SJCRH30 (cell line): Measurements from ENCODE around the gene CPTP. TPM values are rescaled to one million over a fixed set of nuclear protein-coding genes. Genes with fewer than 3 reads are reported as not detected.
A peak's percentile ranks its signal among the peaks of the same experiment; 100 is the strongest.

Experiments used
- DNase-seq, 2 experiments: peaks; one replicate each; pipeline ENCODE4 v3.0.0-alpha.2; 2015 to 2020
- H3K27ac ChIP-seq: fragments of 250-450 bp; sonication (Bioruptor Pico); 2 replicates; pipeline ENCODE4 v1.5.1; 2020; ENCODE audit warnings: mild to moderate bottlenecking, moderate library complexity
- H3K27me3 ChIP-seq: fragments of 250-450 bp; sonication (Bioruptor Pico); 2 replicates; pipeline ENCODE4 v1.5.1; 2020; ENCODE audit warnings: mild to moderate bottlenecking, moderate library complexity
- H3K36me3 ChIP-seq: fragments of 250-450 bp; sonication (Bioruptor Pico); 2 replicates; pipeline ENCODE4 v1.5.1; 2020; ENCODE audit warnings: mild to moderate bottlenecking, moderate library complexity
- H3K4me1 ChIP-seq: fragments of 250-450 bp; sonication (Bioruptor Pico); 2 replicates; pipeline ENCODE4 v1.5.1; 2020; ENCODE audit warnings: mild to moderate bottlenecking, moderate library complexity
- H3K4me3 ChIP-seq: fragments of 250-450 bp; sonication (Bioruptor Pico); 2 replicates; pipeline ENCODE4 v1.5.1; 2020; ENCODE audit warnings: mild to moderate bottlenecking, moderate library complexity
- H3K9me3 ChIP-seq: fragments of 250-450 bp; sonication (Bioruptor Pico); replicated peaks from 2 replicates; pipeline ENCODE4 v1.5.1; 2020; ENCODE audit warnings: mild to moderate bottlenecking, moderate library complexity
- total RNA-seq: library from RNA; depleted of rRNA; stranded (reverse); fragments of >200 nt; shearing (Covaris generic); gene quantifications from 2 replicates; pipeline ENCODE4 v1.2.3, GENCODE V29; 2014

Gene CPTP
- total RNA-seq, 1 experiment from 2014 or later: 22.1 TPM

- Histone ChIP-seq H3K4me3 (no peak overlapping the region), H3K36me3 (peaks cover 63% of the 10 kb centered on the region), H3K27me3 (no peaks in the 10 kb centered on the region), H3K4me1 (peaks cover 18% of the 10 kb centered on the region), H3K27ac (no peak overlapping the region), H3K9me3 (no peaks in the 10 kb centered on the region)
- no peak for DNase-seq
Observed at GRCh38 chr1:1317420-1317819, 7.2 kb upstream of the CPTP start.

- H3K36me3 ChIP-seq: peaks cover 55% of the 10 kb centered on the region
- no peak overlapping the region for H3K27ac ChIP-seq
- DNase-seq: peak; percentile 71 to 79
Observed at GRCh38 chr1:1318131-1318652, 6.4 kb upstream of the CPTP start.

GRCh38 chr1:1318777-1319645, 5.6 kb upstream of the CPTP start:
- Histone ChIP-seq H3K36me3 (peaks cover 47% of the 10 kb centered on the region), H3K4me3 (no peak overlapping the region), H3K9me3 (no peaks in the 10 kb centered on the region), H3K27ac (no peak overlapping the region), H3K4me1 (peaks cover 18% of the 10 kb centered on the region), H3K27me3 (no peaks in the 10 kb centered on the region)
- DNase-seq: no peak

More at GRCh38 chr1:1318131-1318652, 6.4 kb upstream of the CPTP start:
- Histone ChIP-seq H3K4me1 (peaks cover 18% of the 10 kb centered on the region), H3K27me3 (no peaks in the 10 kb centered on the region), H3K4me3 (no peak overlapping the region), H3K9me3 (no peaks in the 10 kb centered on the region)

- peaks cover 18% of the 10 kb centered on the region for H3K4me1 ChIP-seq
- H3K27ac ChIP-seq: no peak overlapping the region
- peaks cover 41% of the 10 kb centered on the region for H3K36me3 ChIP-seq
- no peaks in the 10 kb centered on the region for H3K27me3 ChIP-seq
- DNase-seq: no peak
- H3K4me3 ChIP-seq: no peak overlapping the region
- H3K9me3 ChIP-seq: no peaks in the 10 kb centered on the region
Observed at GRCh38 chr1:1319646-1319941, 5.0 kb upstream of the CPTP start.

GRCh38 chr1:1320666-1321448, 3.7 kb upstream of the CPTP start:
- Histone ChIP-seq H3K4me3 (no peak overlapping the region), H3K9me3 (no peaks in the 10 kb centered on the region), H3K36me3 (peaks cover 32% of the 10 kb centered on the region), H3K27ac (no peak overlapping the region), H3K4me1 (peaks cover 24% of the 10 kb centered on the region), H3K27me3 (no peaks in the 10 kb centered on the region)
- DNase-seq: no peak

- Histone ChIP-seq H3K9me3 (no peaks in the 10 kb centered on the region), H3K36me3 (peaks cover 26% of the 10 kb centered on the region), H3K4me1 (peaks cover 24% of the 10 kb centered on the region), H3K4me3 (no peak overlapping the region), H3K27me3 (no peaks in the 10 kb centered on the region), H3K27ac (no peak overlapping the region)
- no peak for DNase-seq
Observed at GRCh38 chr1:1321477-1321876, 3.1 kb upstream of the CPTP start.

- H3K9me3 ChIP-seq: no peaks in the 10 kb centered on the region
- no peaks in the 10 kb centered on the region for H3K27me3 ChIP-seq
- peaks cover 17% of the 10 kb centered on the region for H3K36me3 ChIP-seq
- no peak for DNase-seq
- no peak overlapping the region for H3K4me3 ChIP-seq
- H3K27ac ChIP-seq: no peak overlapping the region
- peaks cover 23% of the 10 kb centered on the region for H3K4me1 ChIP-seq
Observed at GRCh38 chr1:1322418-1322817, 2.2 kb upstream of the CPTP start.

GRCh38 chr1:1322952-1323351, 1.6 kb upstream of the CPTP start:
- Histone ChIP-seq H3K27me3 (no peaks in the 10 kb centered on the region), H3K4me1 (peaks cover 17% of the 10 kb centered on the region), H3K9me3 (no peaks in the 10 kb centered on the region), H3K36me3 (peaks cover 12% of the 10 kb centered on the region), H3K4me3 (no peak overlapping the region), H3K27ac (no peak overlapping the region)
- DNase-seq: no peak

GRCh38 chr1:1324084-1324523, 498 bp upstream of the CPTP start:
- H3K4me3 ChIP-seq: peak overlapping the region; percentile 100
- no peaks in the 10 kb centered on the region for H3K27me3 ChIP-seq
- no peaks in the 10 kb centered on the region for H3K9me3 ChIP-seq
- H3K27ac ChIP-seq: peak overlapping the region; percentile 60
- H3K36me3 ChIP-seq: peaks cover 2% of the 10 kb centered on the region
- DNase-seq: no peak
- H3K4me1 ChIP-seq: peaks cover 6% of the 10 kb centered on the region; the same call in 1 of the 2 replicates

GRCh38 chr1:1325288-1326074, 879 bp downstream of the CPTP start:
- no peak for DNase-seq
- H3K4me1 ChIP-seq: peaks cover 7% of the 10 kb centered on the region; the same call in 1 of the 2 replicates
- peak overlapping the region; percentile 27; the same call in 1 of the 2 replicates for H3K27ac ChIP-seq
- no peaks in the 10 kb centered on the region; the same call in 1 of the 2 replicates for H3K36me3 ChIP-seq
- no peaks in the 10 kb centered on the region for H3K27me3 ChIP-seq
- H3K4me3 ChIP-seq: peak overlapping the region; percentile 100
- H3K9me3 ChIP-seq: no peaks in the 10 kb centered on the region

GRCh38 chr1:1326075-1326605, 1.5 kb downstream of the CPTP start:
- no peaks in the 10 kb centered on the region; the same call in 1 of the 2 replicates for H3K36me3 ChIP-seq
- no peak overlapping the region for H3K4me3 ChIP-seq

GRCh38 chr1:1327291-1327690, 2.7 kb downstream of the CPTP start:
- no peak overlapping the region for H3K27ac ChIP-seq
- H3K4me3 ChIP-seq: no peak overlapping the region
- peaks cover 17% of the 10 kb centered on the region; the same call in 1 of the 2 replicates for H3K4me1 ChIP-seq
- no peak for DNase-seq
- H3K9me3 ChIP-seq: no peaks in the 10 kb centered on the region
- H3K36me3 ChIP-seq: no peaks in the 10 kb centered on the region; the same call in 1 of the 2 replicates
- H3K27me3 ChIP-seq: no peaks in the 10 kb centered on the region

More at GRCh38 chr1:1326075-1326605, 1.5 kb downstream of the CPTP start:
- Histone ChIP-seq H3K4me1 (peaks cover 14% of the 10 kb centered on the region; the same call in 1 of the 2 replicates), H3K27me3 (no peaks in the 10 kb centered on the region), H3K9me3 (no peaks in the 10 kb centered on the region), H3K27ac (no peak overlapping the region)
- no peak for DNase-seq

GRCh38 chr1:1328254-1328653, 3.7 kb downstream of the CPTP start:
- H3K27me3 ChIP-seq: no peaks in the 10 kb centered on the region
- no peak for DNase-seq
- H3K27ac ChIP-seq: no peak overlapping the region

More at GRCh38 chr1:1328254-1328653, 3.7 kb downstream of the CPTP start:
- H3K9me3 ChIP-seq: no peaks in the 10 kb centered on the region
- no peaks in the 10 kb centered on the region for H3K36me3 ChIP-seq
- no peak overlapping the region for H3K4me3 ChIP-seq
- H3K4me1 ChIP-seq: peaks cover 17% of the 10 kb centered on the region; the same call in 1 of the 2 replicates
